Neural progenitor cell (in vitro differentiated cells): ENCODE data around the gene HNRNPL. TPM values are rescaled to one million over a fixed set of nuclear protein-coding genes. Genes with fewer than 3 reads are reported as not detected.

Experiments used
- DNase-seq: peaks from one replicate; pipeline ENCODE4 v3.0.0-alpha.2; 2016; ENCODE audit warnings: low spot score
- H2AFZ ChIP-seq: fragments of 200-600 bp; sonication (generic); replicated peaks from 2 replicates; pipeline ENCODE4 v1.6.1; 2016; ENCODE audit warnings: antibody characterized with exemption
- H3F3A ChIP-seq: fragments of 200-600 bp; sonication (generic); 2 replicates; pipeline ENCODE4 v1.6.1; 2016; ENCODE audit warnings: antibody characterized with exemption, low read depth
- H3K27ac ChIP-seq: fragments of 200-600 bp; sonication (generic); 2 replicates; pipeline ENCODE4 v1.5.1; 2016; ENCODE audit warnings: mild to moderate bottlenecking
- H3K27me3 ChIP-seq: fragments of 200-600 bp; sonication (generic); 2 replicates; pipeline ENCODE4 v1.6.1; 2016; ENCODE audit warnings: mild to moderate bottlenecking, moderate library complexity
- H3K36me3 ChIP-seq: fragments of 200-600 bp; sonication (generic); 2 replicates; pipeline ENCODE4 v1.5.1; 2016
- H3K4me1 ChIP-seq: fragments of 200-600 bp; sonication (generic); 2 replicates; pipeline ENCODE4 v1.6.1; 2016; ENCODE audit warnings: mixed run types
- H3K4me2 ChIP-seq: fragments of 200-600 bp; sonication (generic); 2 replicates; pipeline ENCODE4 v1.6.1; 2016
- H3K4me3 ChIP-seq: fragments of 200-600 bp; sonication (generic); 2 replicates; pipeline ENCODE4 v1.5.1; 2016
- H3K79me2 ChIP-seq: fragments of 200-600 bp; sonication (generic); 2 replicates; pipeline ENCODE4 v1.6.1; 2016; ENCODE audit warnings: low read depth
- H3K9ac ChIP-seq: fragments of 200-600 bp; sonication (generic); 2 replicates; pipeline ENCODE4 v1.6.1; 2016
- H3K9me3 ChIP-seq: fragments of 200-600 bp; sonication (generic); 2 replicates; pipeline ENCODE4 v1.5.1; 2016; ENCODE audit warnings: low read depth
- H4K20me1 ChIP-seq: fragments of 200-600 bp; sonication (generic); 2 replicates; pipeline ENCODE4 v1.6.1; 2016; ENCODE audit warnings: low read depth
- H3K27ac Mint-ChIP-seq: 3 replicates; pipeline ENCODE4 v1.8.0; 2021; ENCODE audit warnings: mixed read lengths
- H3K27me3 Mint-ChIP-seq: 2 replicates; pipeline ENCODE4 v1.8.0; 2022; ENCODE audit warnings: low read depth, mild to moderate bottlenecking, inconsistent platforms, moderate library complexity, mixed read lengths; ENCODE audit not compliant: insufficient read depth
- H3K36me3 Mint-ChIP-seq: 3 replicates; pipeline ENCODE4 v1.8.0; 2021; ENCODE audit warnings: mixed read lengths
- H3K4me1 Mint-ChIP-seq: 3 replicates; pipeline ENCODE4 v1.8.0; 2021; ENCODE audit warnings: mixed read lengths
- H3K4me3 Mint-ChIP-seq: 3 replicates; pipeline ENCODE4 v1.8.0; 2021; ENCODE audit warnings: mild to moderate bottlenecking, moderate library complexity, mixed read lengths
- H3K9me3 Mint-ChIP-seq: 3 replicates; pipeline ENCODE4 v1.8.0; 2020; ENCODE audit warnings: mixed read lengths
- CTCF ChIP-seq: fragments of 200-600 bp; sonication (generic); IDR thresholded peaks from 2 replicates; pipeline ENCODE4 v1.5.1; 2017; ENCODE audit warnings: antibody characterized with exemption, mild to moderate bottlenecking
- EZH2 ChIP-seq: fragments of 200-600 bp; sonication (generic); IDR thresholded peaks from 2 replicates; pipeline ENCODE4 v1.6.1; 2017; ENCODE audit warnings: antibody characterized with exemption, mild to moderate bottlenecking, moderate library complexity
- EZH2phosphoT487 ChIP-seq: fragments of 200-600 bp; sonication (generic); IDR thresholded peaks from 2 replicates; pipeline ENCODE4 v1.6.1; 2017; ENCODE audit warnings: antibody characterized with exemption
- small RNA-seq: library from RNA; depleted of rRNA; stranded (forward); fragments of <200 nt; gene quantifications from one replicate; pipeline ENCODE3, GENCODE V24; 2015
- total RNA-seq: library from RNA; depleted of rRNA; stranded (reverse); fragments of >200 nt; gene quantifications from 2 replicates; pipeline ENCODE4 v1.2.3, GENCODE V29; 2015; ENCODE audit warnings: low replicate concordance

Gene HNRNPL
- total RNA-seq, 1 donor from 2014 or later, result 436 TPM

DNA sequence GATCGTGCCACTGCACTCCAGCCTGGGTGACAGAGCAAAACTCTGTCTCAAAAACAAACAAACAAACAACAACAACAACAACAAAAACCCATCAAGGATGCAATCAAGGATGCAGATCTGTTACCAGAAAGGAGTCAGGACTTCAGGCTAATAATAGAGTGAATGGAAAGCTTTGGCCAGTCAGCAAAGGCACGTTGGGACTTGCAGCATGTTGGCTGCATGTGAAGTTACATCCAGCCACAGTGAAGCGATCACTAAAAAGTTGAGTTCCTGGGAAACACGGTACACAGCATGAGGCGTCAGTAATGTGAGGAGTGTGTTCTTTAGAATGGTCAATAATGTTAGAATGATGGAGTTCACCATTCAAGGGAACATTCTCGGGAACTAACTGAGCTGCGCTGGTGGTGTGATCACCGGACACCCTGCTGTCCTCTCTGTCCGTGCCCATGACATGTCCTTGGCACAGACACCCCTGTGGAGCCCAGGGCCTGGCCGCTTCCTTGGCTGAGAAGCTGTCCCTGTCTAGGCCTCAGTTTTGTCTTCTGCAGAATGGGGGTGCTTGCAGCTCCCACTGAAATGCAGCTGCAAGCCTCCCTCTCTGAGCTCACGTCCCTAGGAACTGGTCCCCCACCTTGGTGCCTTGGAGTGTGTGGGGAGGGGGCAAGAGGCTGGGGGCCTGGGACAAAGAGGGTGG is 63.1 kb downstream of the HNRNPL start:
- Histone ChIP-seq H3F3A (no peaks in the 10 kb centered on the region), H3K4me2 (no peak overlapping the region), H3K9me3 (no peaks in the 10 kb centered on the region), H4K20me1 (no peaks in the 10 kb centered on the region), H3K4me3 (no peak overlapping the region), H3K79me2 (no peaks in the 10 kb centered on the region), H3K27me3 (no peaks in the 10 kb centered on the region), H2AFZ (no peak overlapping the region), H3K27ac (no peak overlapping the region), H3K4me1 (no peaks in the 10 kb centered on the region), H3K36me3 (no peaks in the 10 kb centered on the region), H3K9ac (no peak overlapping the region)
- H3K27ac Mint-ChIP-seq, result no peak overlapping the region
- H3K27me3 Mint-ChIP-seq, result peaks cover 4% of the 10 kb centered on the region
- no peak overlapping the region for H3K4me3 Mint-ChIP-seq
- no peak for DNase-seq
- H3K4me1 Mint-ChIP-seq, result peaks cover 3% of the 10 kb centered on the region
- no peaks in the 10 kb centered on the region for H3K9me3 Mint-ChIP-seq
- no peaks in the 10 kb centered on the region for H3K36me3 Mint-ChIP-seq
- no peak for TF ChIP-seq EZH2
- TF ChIP-seq CTCF, result no peak
- TF ChIP-seq EZH2phosphoT487, result no peak

Small RNAs within 50 kb of the gene (small RNA-seq; reads per million reads assigned to genes)
- not detected for gene RNU6-140P

Other genes with a start within 250 kb of the HNRNPL start
- 1.9 and 3.6 TPM in 2 replicates for gene MAP4K1, start 232.0 kb downstream of the HNRNPL start, total RNA-seq
- 261 and 432 TPM in 2 replicates for gene EIF3K, start 230.8 kb downstream of the HNRNPL start, total RNA-seq
- 127 and 233 TPM in 2 replicates for gene ACTN4, start 202.3 kb downstream of the HNRNPL start, total RNA-seq
- gene CAPN12, start 105.5 kb downstream of the HNRNPL start, total RNA-seq, result 1.0 and 4.9 TPM in 2 replicates
- gene LGALS7, start 76.5 kb downstream of the HNRNPL start, total RNA-seq, result not detected in 2 replicates
- gene LGALS7B, start 60.8 kb downstream of the HNRNPL start, total RNA-seq, result not detected in 2 replicates
- 0.31 TPM in 1 of 2 replicates, not detected in the other for gene LGALS4, start 37.0 kb downstream of the HNRNPL start, total RNA-seq
- gene ECH1, start 18.2 kb downstream of the HNRNPL start, total RNA-seq, result 52.2 and 92.9 TPM in 2 replicates
- 4.7 and 5.4 TPM in 2 replicates for gene RINL, start 28.3 kb upstream of the HNRNPL start, total RNA-seq
- 10.9 and 15.2 TPM in 2 replicates for gene SIRT2, start 49.6 kb upstream of the HNRNPL start, total RNA-seq
- 8.3 and 11.5 TPM in 2 replicates for gene NFKBIB, start 50.0 kb upstream of the HNRNPL start, total RNA-seq
- gene CCER2, start 62.2 kb upstream of the HNRNPL start, total RNA-seq, result 1.1 and 1.3 TPM in 2 replicates
- gene SARS2, start 80.8 kb upstream of the HNRNPL start, total RNA-seq, result 45.8 and 63.6 TPM in 2 replicates
- gene MRPS12, start 81.0 kb upstream of the HNRNPL start, total RNA-seq, result 9.2 and 23.9 TPM in 2 replicates
- 8.3 and 24.9 TPM in 2 replicates for gene FBXO17, start 125.8 kb upstream of the HNRNPL start, total RNA-seq
- 3.1 and 7.9 TPM in 2 replicates for gene FBXO27, start 182.6 kb upstream of the HNRNPL start, total RNA-seq
- gene ACP7, start 234.4 kb upstream of the HNRNPL start, total RNA-seq, result 0.22 TPM in 1 of 2 replicates, not detected in the other